ENCODE measurements around the gene CLSTN2.

Gene CLSTN2

GRCh38 chr3:140441006-140441405, 506.0 kb downstream of the CLSTN2 start:
- DNase-seq = peak in 1 of 2 donors; percentile 7
- no peaks in the 10 kb centered on the region for H3K79me2 ChIP-seq (ENCODE audit: control insufficient read depth, insufficient read depth, low read length, poor library complexity)
- no peak overlapping the region for H3K4ac ChIP-seq (ENCODE audit: low read depth, low read length)
- no peaks in the 10 kb centered on the region for H3K36me3 ChIP-seq (ENCODE audit: control insufficient read depth in 1 of 2, insufficient read depth in 2 of 2, low read length in 2 of 2)
- no peak overlapping the region for H3K4me3 ChIP-seq (ENCODE audit: low read depth, low read length)
- no peak overlapping the region for H4K8ac ChIP-seq (ENCODE audit: low read depth, low read length)
- H3K9me3 ChIP-seq (ENCODE audit: insufficient read depth, low read depth, low read length) = no peaks in the 10 kb centered on the region
- no peaks in the 10 kb centered on the region for H3K79me1 ChIP-seq (ENCODE audit: low read length)
- no peak overlapping the region for H4K91ac ChIP-seq (ENCODE audit: low read depth, low read length)
- H3K27me3 ChIP-seq (ENCODE audit: insufficient read depth, low read length) = no peaks in the 10 kb centered on the region
- no peak overlapping the region for H3K18ac ChIP-seq (ENCODE audit: low read length)
- no peak overlapping the region for H3K14ac ChIP-seq (ENCODE audit: low read length)
- H3K27ac ChIP-seq (ENCODE audit: low read depth, low read length) = no peak overlapping the region
- no peak overlapping the region for H4K12ac ChIP-seq (ENCODE audit: low read depth, low read length)
- no peak overlapping the region for H2BK12ac ChIP-seq (ENCODE audit: low read length)
- H2AK5ac ChIP-seq (ENCODE audit: low read length) = no peak overlapping the region
- H3K4me1 ChIP-seq (ENCODE audit: control insufficient read depth in 1 of 2, insufficient read depth in 2 of 2, low read length in 2 of 2) = no peaks in the 10 kb centered on the region
- H3K23ac ChIP-seq (ENCODE audit: low read length) = no peak overlapping the region
- H3K9ac ChIP-seq (ENCODE audit: low read length) = no peak overlapping the region
- no peak overlapping the region for H2AFZ ChIP-seq (ENCODE audit: insufficient read depth, low read length, poor library complexity)
- H3K4me2 ChIP-seq (ENCODE audit: low read length) = no peak overlapping the region
- no CpG with 5 or more reads among the region's 2 CpGs for WGBS (ENCODE audit: extremely low coverage, insufficient coverage, insufficient read length)
- H2BK120ac ChIP-seq (ENCODE audit: insufficient read depth, low read length, poor library complexity) = no peak overlapping the region
- no peak overlapping the region for H2BK5ac ChIP-seq (ENCODE audit: low read depth, low read length, poor library complexity)

GRCh38 chr3:140442621-140443020, 507.6 kb downstream of the CLSTN2 start:
- Histone ChIP-seq H3K4ac (ENCODE audit: low read depth, low read length) (no peak overlapping the region), H4K91ac (ENCODE audit: low read depth, low read length) (no peak overlapping the region), H3K79me2 (ENCODE audit: control insufficient read depth, insufficient read depth, low read length, poor library complexity) (no peaks in the 10 kb centered on the region), H3K4me1 (ENCODE audit: control insufficient read depth in 1 of 2, insufficient read depth in 2 of 2, low read length in 2 of 2) (no peaks in the 10 kb centered on the region), H3K4me2 (ENCODE audit: low read length) (no peak overlapping the region), H3K79me1 (ENCODE audit: low read length) (no peaks in the 10 kb centered on the region), H3K4me3 (ENCODE audit: low read depth, low read length) (no peak overlapping the region), H3K14ac (ENCODE audit: low read length) (no peak overlapping the region), H4K8ac (ENCODE audit: low read depth, low read length) (no peak overlapping the region), H3K27ac (ENCODE audit: low read depth, low read length) (no peak overlapping the region), H4K12ac (ENCODE audit: low read depth, low read length) (no peak overlapping the region), H3K9me3 (ENCODE audit: insufficient read depth, low read depth, low read length) (no peaks in the 10 kb centered on the region), H2AFZ (ENCODE audit: insufficient read depth, low read length, poor library complexity) (no peak overlapping the region), H2BK5ac (ENCODE audit: low read depth, low read length, poor library complexity) (no peak overlapping the region), H3K36me3 (ENCODE audit: control insufficient read depth in 1 of 2, insufficient read depth in 2 of 2, low read length in 2 of 2) (no peaks in the 10 kb centered on the region), H3K9ac (ENCODE audit: low read length) (no peak overlapping the region), H2BK12ac (ENCODE audit: low read length) (no peak overlapping the region), H3K23ac (ENCODE audit: low read length) (no peak overlapping the region), H3K27me3 (ENCODE audit: insufficient read depth, low read length) (no peaks in the 10 kb centered on the region), H2BK120ac (ENCODE audit: insufficient read depth, low read length, poor library complexity) (no peak overlapping the region), H2AK5ac (ENCODE audit: low read length) (no peak overlapping the region), H3K18ac (ENCODE audit: low read length) (no peak overlapping the region)
- no CpG with 5 or more reads among the region's 2 CpGs for WGBS (ENCODE audit: extremely low coverage, insufficient coverage, insufficient read length)
- no peak for DNase-seq

GRCh38 chr3:140443073-140443472, 508.1 kb downstream of the CLSTN2 start:
- Histone ChIP-seq H4K8ac (ENCODE audit: low read depth, low read length) (no peak overlapping the region), H3K79me1 (ENCODE audit: low read length) (no peaks in the 10 kb centered on the region), H3K4ac (ENCODE audit: low read depth, low read length) (no peak overlapping the region), H3K23ac (ENCODE audit: low read length) (no peak overlapping the region), H3K79me2 (ENCODE audit: control insufficient read depth, insufficient read depth, low read length, poor library complexity) (no peaks in the 10 kb centered on the region), H3K14ac (ENCODE audit: low read length) (no peak overlapping the region), H4K91ac (ENCODE audit: low read depth, low read length) (no peak overlapping the region), H3K27ac (ENCODE audit: low read depth, low read length) (no peak overlapping the region), H3K4me1 (ENCODE audit: control insufficient read depth in 1 of 2, insufficient read depth in 2 of 2, low read length in 2 of 2) (no peaks in the 10 kb centered on the region), H2BK5ac (ENCODE audit: low read depth, low read length, poor library complexity) (no peak overlapping the region), H3K27me3 (ENCODE audit: insufficient read depth, low read length) (no peaks in the 10 kb centered on the region), H2AK5ac (ENCODE audit: low read length) (no peak overlapping the region), H3K36me3 (ENCODE audit: control insufficient read depth in 1 of 2, insufficient read depth in 2 of 2, low read length in 2 of 2) (no peaks in the 10 kb centered on the region), H2BK12ac (ENCODE audit: low read length) (no peak overlapping the region), H3K4me3 (ENCODE audit: low read depth, low read length) (no peak overlapping the region), H3K9me3 (ENCODE audit: insufficient read depth, low read depth, low read length) (no peaks in the 10 kb centered on the region), H4K12ac (ENCODE audit: low read depth, low read length) (no peak overlapping the region), H3K4me2 (ENCODE audit: low read length) (no peak overlapping the region), H3K9ac (ENCODE audit: low read length) (no peak overlapping the region), H3K18ac (ENCODE audit: low read length) (no peak overlapping the region), H2BK120ac (ENCODE audit: insufficient read depth, low read length, poor library complexity) (no peak overlapping the region), H2AFZ (ENCODE audit: insufficient read depth, low read length, poor library complexity) (no peak overlapping the region)
- no peak for DNase-seq
- no CpG with 5 or more reads among the region's 7 CpGs for WGBS (ENCODE audit: extremely low coverage, insufficient coverage, insufficient read length)

- Histone ChIP-seq H2AFZ (ENCODE audit: insufficient read depth, low read length, poor library complexity) (no peak overlapping the region), H3K27ac (ENCODE audit: low read depth, low read length) (no peak overlapping the region), H3K14ac (ENCODE audit: low read length) (no peak overlapping the region), H3K9me3 (ENCODE audit: insufficient read depth, low read depth, low read length) (no peaks in the 10 kb centered on the region), H4K91ac (ENCODE audit: low read depth, low read length) (no peak overlapping the region), H4K8ac (ENCODE audit: low read depth, low read length) (no peak overlapping the region), H3K18ac (ENCODE audit: low read length) (no peak overlapping the region), H3K79me2 (ENCODE audit: control insufficient read depth, insufficient read depth, low read length, poor library complexity) (no peaks in the 10 kb centered on the region), H3K4ac (ENCODE audit: low read depth, low read length) (no peak overlapping the region), H3K27me3 (ENCODE audit: insufficient read depth, low read length) (no peaks in the 10 kb centered on the region), H3K4me2 (ENCODE audit: low read length) (no peak overlapping the region), H3K4me3 (ENCODE audit: low read depth, low read length) (no peak overlapping the region), H2BK120ac (ENCODE audit: insufficient read depth, low read length, poor library complexity) (no peak overlapping the region), H3K4me1 (ENCODE audit: control insufficient read depth in 1 of 2, insufficient read depth in 2 of 2, low read length in 2 of 2) (no peaks in the 10 kb centered on the region), H2BK12ac (ENCODE audit: low read length) (no peak overlapping the region), H3K9ac (ENCODE audit: low read length) (no peak overlapping the region), H3K79me1 (ENCODE audit: low read length) (no peaks in the 10 kb centered on the region), H4K12ac (ENCODE audit: low read depth, low read length) (no peak overlapping the region), H2AK5ac (ENCODE audit: low read length) (no peak overlapping the region), H2BK5ac (ENCODE audit: low read depth, low read length, poor library complexity) (no peak overlapping the region), H3K23ac (ENCODE audit: low read length) (no peak overlapping the region), H3K36me3 (ENCODE audit: control insufficient read depth in 1 of 2, insufficient read depth in 2 of 2, low read length in 2 of 2) (no peaks in the 10 kb centered on the region)
- WGBS (ENCODE audit: extremely low coverage, insufficient coverage, insufficient read length) = no CpG with 5 or more reads among the region's 3 CpGs
- no peak for DNase-seq
Observed at GRCh38 chr3:140443806-140444205, 508.8 kb downstream of the CLSTN2 start.
